Measurements from ENCODE around the gene ZNHIT1. TPM values are rescaled to one million over a fixed set of nuclear protein-coding genes. Genes with fewer than 3 reads are reported as not detected.

ZNHIT1 gene
- total RNA-seq, 4 donors from 2014 or later: 76.2 to 97.8 (median 88.6) TPM

DNA sequence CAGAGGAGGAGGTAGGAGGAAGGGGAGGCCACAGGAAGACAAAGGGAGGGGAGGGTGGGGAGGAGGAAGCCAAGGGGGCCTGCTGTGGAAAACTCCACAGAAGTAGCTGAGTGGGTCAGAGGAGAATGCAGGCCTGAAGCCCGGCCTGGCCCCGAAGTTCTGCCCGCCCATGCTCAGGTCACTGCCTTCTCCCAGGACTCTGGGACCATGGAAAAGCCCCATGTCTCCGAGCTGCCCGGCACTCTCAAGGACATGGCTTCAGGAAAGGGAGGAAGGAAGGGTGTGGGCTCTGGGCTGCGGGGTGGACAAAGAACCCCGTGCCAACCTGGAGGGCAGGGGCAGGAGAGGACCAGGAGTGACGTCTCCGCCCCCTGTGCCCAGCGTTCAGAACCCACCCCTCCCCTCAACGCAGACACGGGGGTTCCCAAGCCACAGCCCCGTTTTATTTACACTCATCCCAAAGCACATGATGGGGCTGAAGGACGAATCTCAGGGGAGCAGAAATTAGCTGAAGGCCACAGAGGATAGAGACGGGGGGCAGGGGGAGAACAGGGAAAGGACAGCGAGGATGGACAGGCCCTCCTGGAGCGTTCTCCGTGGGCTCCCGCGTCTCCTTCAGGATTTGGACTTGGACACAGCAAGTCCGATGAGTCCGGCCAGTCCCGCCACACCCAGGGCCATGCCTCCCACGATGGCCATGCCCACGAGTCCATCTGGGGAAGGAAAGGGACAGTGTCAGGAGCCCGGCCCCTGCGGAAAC lies 21.4 kb downstream of the ZNHIT1 start:
- Histone ChIP-seq H3K27me3 (no peaks in the 10 kb centered on the region), H3K9me3 (no peaks in the 10 kb centered on the region), H3K36me3 (peaks cover 0 to 70% of the 10 kb centered on the region in 2 donors), H3K4me1 (peaks cover 0 to 83% (median 24%) of the 10 kb centered on the region in 3 donors), H3K27ac (peak overlapping the region in 3 of 4 donors; percentile 79 to 84 (median 81)), H3K4me3 (no peak overlapping the region)
- ATAC-seq: peak; percentile 12
- 77 to 82% methylated on average over 3 to 7 of the region's 27 CpGs for WGBS, 2 donors (ENCODE audit: low coverage in 1 of 2)
- TF ChIP-seq, protein P1, sequence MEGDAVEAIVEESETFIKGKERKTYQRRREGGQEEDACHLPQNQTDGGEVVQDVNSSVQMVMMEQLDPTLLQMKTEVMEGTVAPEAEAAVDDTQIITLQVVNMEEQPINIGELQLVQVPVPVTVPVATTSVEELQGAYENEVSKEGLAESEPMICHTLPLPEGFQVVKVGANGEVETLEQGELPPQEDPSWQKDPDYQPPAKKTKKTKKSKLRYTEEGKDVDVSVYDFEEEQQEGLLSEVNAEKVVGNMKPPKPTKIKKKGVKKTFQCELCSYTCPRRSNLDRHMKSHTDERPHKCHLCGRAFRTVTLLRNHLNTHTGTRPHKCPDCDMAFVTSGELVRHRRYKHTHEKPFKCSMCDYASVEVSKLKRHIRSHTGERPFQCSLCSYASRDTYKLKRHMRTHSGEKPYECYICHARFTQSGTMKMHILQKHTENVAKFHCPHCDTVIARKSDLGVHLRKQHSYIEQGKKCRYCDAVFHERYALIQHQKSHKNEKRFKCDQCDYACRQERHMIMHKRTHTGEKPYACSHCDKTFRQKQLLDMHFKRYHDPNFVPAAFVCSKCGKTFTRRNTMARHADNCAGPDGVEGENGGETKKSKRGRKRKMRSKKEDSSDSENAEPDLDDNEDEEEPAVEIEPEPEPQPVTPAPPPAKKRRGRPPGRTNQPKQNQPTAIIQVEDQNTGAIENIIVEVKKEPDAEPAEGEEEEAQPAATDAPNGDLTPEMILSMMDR (IDR thresholded peaks at IDR 0.05): no peak
- TF ChIP-seq EP300 (IDR thresholded peaks at IDR 0.05): no peak
- TF ChIP-seq POLR2AphosphoS5 (IDR thresholded peaks at IDR 0.05): no peak
- no peak for TF ChIP-seq POLR2A (IDR thresholded peaks at IDR 0.05)

- H3K36me3 ChIP-seq: peaks cover 0 to 70% of the 10 kb centered on the region in 2 donors
- no peaks in the 10 kb centered on the region for H3K9me3 ChIP-seq
- no peak overlapping the region for H3K4me3 ChIP-seq
- peaks cover 0 to 83% (median 24%) of the 10 kb centered on the region in 3 donors for H3K4me1 ChIP-seq
- peak overlapping the region in 3 of 4 donors; percentile 79 to 84 (median 81) for H3K27ac ChIP-seq
- 60 to 100% methylated on average over 2 of the region's 9 CpGs for WGBS, 2 donors (ENCODE audit: low coverage in 1 of 2)
- TF ChIP-seq POLR2AphosphoS5 (IDR thresholded peaks at IDR 0.05) (no peak), POLR2A (IDR thresholded peaks at IDR 0.05) (no peak), EP300 (IDR thresholded peaks at IDR 0.05) (no peak)
- TF ChIP-seq, protein P1 (IDR thresholded peaks at IDR 0.05): no peak
- H3K27me3 ChIP-seq: no peaks in the 10 kb centered on the region
- no peak for ATAC-seq
Observed at GRCh38 chr7:101239951-101240220, 21.9 kb downstream of the ZNHIT1 start.

- H3K4me3 ChIP-seq: no peak overlapping the region
- peak overlapping the region in 3 of 4 donors; percentile 79 to 84 (median 81) for H3K27ac ChIP-seq
- H3K36me3 ChIP-seq: peaks cover 0 to 68% of the 10 kb centered on the region in 2 donors
- 87 to 93% methylated on average over 5 to 17 of the region's 32 CpGs for WGBS, 2 donors (ENCODE audit: low coverage in 1 of 2)
- no peak for TF ChIP-seq EP300 (IDR thresholded peaks at IDR 0.05)
- TF ChIP-seq, protein P1 (IDR thresholded peaks at IDR 0.05): no peak
- no peaks in the 10 kb centered on the region for H3K27me3 ChIP-seq
- no peaks in the 10 kb centered on the region for H3K9me3 ChIP-seq
- ATAC-seq: no peak
- peaks cover 0 to 87% (median 26%) of the 10 kb centered on the region in 3 donors for H3K4me1 ChIP-seq
Observed at GRCh38 chr7:101240226-101241014, 22.5 kb downstream of the ZNHIT1 start.

GRCh38 chr7:101241015-101241363 lies 23.0 kb downstream of the ZNHIT1 start:
- Histone ChIP-seq H3K27ac (peak overlapping the region in 2 of 4 donors; percentile 79 to 84), H3K36me3 (peaks cover 0 to 62% of the 10 kb centered on the region in 2 donors), H3K9me3 (no peaks in the 10 kb centered on the region), H3K4me3 (no peak overlapping the region), H3K27me3 (no peaks in the 10 kb centered on the region), H3K4me1 (peaks cover 0 to 90% (median 31%) of the 10 kb centered on the region in 3 donors)
- TF ChIP-seq POLR2A (IDR thresholded peaks at IDR 0.05): no peak
- TF ChIP-seq, protein P1 (IDR thresholded peaks at IDR 0.05): no peak
- TF ChIP-seq EP300 (IDR thresholded peaks at IDR 0.05): no peak
- no peak for TF ChIP-seq POLR2AphosphoS5 (IDR thresholded peaks at IDR 0.05)
- 88% methylated on average over 8 of the region's 12 CpGs; no CpG with 5 or more reads in 1 of the 2 donors for WGBS, 2 donors (ENCODE audit: low coverage in 1 of 2)
- ATAC-seq: no peak

All from gastroesophageal sphincter (tissue), 4 donors.